NCI-H2227 (cell line): ENCODE results near the gene NOD2.

Source experiments
- DNase-seq: peaks from one replicate; lab custom pipeline; 2025; ENCODE audit not compliant: unreplicated experiment; lab: John Stamatoyannopoulos, UW

Gene NOD2

DNA sequence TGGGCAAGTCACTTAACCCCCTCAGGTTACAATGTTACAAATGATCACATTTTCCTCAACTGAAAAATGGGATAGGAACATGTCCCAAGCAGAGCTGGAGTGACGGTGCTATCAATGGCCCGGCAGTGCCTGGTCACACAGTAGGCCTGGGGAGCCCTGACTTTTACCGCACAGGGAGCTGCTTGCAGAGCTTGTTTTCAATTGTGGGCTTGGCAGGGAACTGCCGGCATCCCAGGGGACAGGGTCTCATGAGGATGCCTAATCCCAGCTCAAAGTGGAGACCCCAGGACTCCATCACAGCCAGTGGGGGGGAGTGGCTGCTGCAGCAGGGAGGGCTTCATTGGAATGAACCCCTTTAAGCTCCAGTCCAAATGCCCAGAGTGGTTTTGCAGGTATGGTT, 23.7 kb upstream of the NOD2 start:
- DNase-seq: no peak

GRCh38 chr16:50670476-50670875, 22.9 kb upstream of the NOD2 start:
- no peak for DNase-seq

GRCh38 chr16:50671644-50672260, 21.7 kb upstream of the NOD2 start:
- DNase-seq: peak; percentile 24

DNA sequence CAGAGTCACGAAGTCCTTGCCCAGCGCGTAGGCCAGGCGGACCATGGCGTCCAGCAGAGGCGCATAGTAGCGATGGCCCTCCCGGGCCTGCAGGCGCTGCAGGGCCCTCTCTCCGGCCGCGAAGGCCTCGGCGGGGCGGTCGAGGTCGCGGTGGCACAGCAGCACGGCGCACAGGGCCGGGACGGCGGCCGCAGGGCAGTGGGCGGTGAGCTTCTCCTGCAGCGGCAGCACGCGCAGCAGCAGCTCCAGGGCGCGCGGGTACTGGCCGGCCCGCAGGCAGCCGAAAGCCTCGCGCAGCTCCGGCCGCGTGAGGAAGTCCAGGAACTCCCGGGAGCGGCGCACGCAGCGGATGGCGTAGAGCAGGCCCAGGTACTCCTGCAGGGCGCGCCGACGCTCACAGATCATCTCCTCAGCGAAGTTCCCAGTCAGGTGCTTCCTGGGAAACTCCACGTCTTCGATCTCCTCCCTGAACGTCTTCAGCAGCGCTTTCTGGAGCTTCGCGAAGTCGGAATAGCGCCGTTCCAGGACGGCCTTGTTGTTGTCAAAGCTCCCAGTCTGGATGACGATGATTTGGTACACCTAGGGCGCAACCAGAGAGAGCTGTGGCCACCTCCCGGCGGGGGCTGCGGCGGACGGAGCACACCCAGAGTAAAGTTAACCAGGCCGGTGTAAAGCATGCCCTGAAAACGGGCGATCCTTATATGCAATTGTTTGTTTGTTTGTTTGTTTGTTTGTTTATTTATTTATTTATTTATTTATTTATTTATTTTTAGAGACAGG, 19.7 kb upstream of the NOD2 start:
- no peak for DNase-seq

DNA sequence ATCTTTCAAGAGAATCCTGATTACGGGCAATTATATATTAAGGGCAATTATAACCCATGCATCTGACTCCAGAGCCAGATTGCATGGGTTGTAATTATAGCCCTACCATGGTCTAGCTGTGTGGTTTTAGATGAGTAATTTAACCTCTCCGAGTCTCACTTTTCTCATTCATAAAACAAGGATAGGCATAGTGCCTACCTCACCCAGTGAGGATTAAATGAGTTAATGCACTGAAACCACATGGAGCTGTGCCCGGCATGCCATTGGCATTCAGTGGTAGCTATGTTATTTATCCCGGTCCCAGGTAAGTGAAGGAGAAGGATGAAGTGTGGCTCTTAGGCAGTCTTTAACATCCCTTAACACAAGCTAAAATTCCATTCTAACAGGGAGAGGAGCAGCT, 18.6 kb upstream of the NOD2 start:
- DNase-seq: no peak

GRCh38 chr16:50675686-50676610, 17.5 kb upstream of the NOD2 start:
- DNase-seq: no peak

- DNase-seq: no peak
Observed at GRCh38 chr16:50676684-50677225, 16.7 kb upstream of the NOD2 start.

GRCh38 chr16:50677351-50677750, 16.1 kb upstream of the NOD2 start:
- no peak for DNase-seq

DNA sequence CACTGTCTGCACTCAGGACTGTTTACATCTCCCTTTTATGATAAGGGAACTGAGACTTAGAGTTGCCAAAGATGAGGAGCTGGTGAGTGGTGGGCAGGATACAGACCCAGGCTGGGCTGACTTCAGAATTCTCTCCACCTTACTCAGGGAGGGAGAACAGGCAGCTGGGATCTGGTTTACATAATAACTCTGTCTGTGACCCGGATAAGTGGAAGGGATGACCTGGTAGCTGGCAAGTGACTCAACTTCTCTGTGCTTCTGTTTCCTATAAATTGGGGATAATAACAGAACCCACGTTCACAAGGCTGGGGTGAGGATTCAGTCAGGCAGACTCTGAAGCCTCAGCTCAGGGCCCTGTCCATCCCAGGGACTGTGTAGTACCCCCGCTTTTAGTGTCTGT, 14.9 kb upstream of the NOD2 start:
- DNase-seq: no peak

GRCh38 chr16:50679266-50679665, 14.1 kb upstream of the NOD2 start:
- DNase-seq: no peak

GRCh38 chr16:50679676-50680555, 13.5 kb upstream of the NOD2 start:
- no peak for DNase-seq

GRCh38 chr16:50680556-50680893, 12.9 kb upstream of the NOD2 start:
- no peak for DNase-seq

DNA sequence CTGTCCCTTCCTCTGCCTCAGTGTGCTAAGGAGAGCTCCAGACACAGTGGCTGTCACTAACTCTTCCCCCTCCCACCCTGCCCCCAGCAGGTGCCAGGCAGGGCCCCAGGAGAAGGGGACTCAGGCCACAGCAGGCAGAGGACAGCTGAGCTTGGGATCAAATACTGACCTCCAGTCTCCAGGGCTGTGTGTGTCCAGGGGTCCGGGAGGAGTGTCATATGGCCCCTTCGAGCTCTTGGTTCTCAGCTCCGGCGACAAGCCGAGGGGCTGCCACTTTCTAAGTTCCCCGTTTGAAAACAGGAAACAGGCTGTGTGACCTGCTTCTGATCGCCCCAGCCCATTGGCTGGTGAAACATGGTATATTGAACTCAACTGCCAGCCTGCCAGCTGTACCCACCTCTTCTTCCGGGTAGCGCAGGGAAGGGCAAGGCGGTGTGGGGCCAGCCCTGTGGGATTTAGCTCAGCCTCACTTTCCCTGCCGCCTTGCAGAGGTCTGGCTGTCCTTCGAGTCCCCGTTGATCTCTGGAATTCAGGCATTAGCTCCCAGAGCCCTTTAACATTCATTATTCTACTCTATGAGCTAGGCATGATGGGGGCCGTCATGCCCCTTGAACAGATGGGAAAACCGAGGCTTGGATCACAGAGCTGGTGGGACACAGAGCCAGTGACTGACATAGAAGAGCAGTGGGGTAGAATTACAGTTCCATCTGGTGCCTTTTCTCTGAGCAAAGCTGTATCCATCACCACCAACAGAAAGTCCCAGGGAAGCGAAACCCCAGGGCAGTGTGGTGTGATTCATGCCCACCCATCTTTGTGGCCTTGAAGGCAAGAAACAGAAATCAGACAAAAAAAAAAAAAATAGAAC, 12.2 kb upstream of the NOD2 start, which contains the start of gene SNX20:
SNX20 (minus strand) TSS at position 292 of the 865 bp plus-strand sequence. CDS start 3,786 bp downstream, outside the sequence.
- no peak for DNase-seq

DNA sequence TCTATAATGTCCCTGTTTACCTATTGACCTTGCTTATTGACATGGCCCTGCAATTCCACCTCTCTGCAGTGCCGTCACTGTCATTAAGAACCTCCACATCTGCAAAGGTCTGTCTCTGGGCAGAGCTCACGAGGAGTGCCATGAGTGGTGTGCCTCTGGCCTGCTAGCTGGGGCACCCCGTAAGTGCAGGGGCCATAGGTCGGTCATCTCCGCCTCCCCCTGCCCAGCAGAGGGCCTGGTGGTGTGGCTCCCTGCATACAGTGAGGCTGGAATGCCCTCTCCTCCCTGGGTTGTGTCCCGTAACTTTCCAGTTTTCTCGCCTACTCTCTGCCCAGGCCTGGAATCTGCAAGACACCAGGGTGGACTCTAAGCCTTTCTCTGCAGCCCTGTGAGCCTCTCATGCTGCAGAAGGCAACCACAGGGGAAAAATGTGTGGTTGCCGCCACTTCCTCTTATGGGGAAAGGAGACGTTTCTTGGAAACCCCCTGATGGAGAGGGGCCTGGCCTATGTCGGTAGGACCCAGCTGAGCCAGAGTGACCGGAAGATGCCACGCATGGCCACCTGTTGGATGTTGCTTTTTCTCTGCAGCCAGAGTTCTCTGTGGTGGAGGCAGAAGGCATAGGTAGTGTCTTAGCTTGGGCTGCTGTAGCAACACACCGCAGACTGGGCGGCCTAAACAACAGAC, 9.6 kb upstream of the NOD2 start:
- no peak for DNase-seq

GRCh38 chr16:50684823-50685461, 8.5 kb upstream of the NOD2 start:
- DNase-seq: no peak

DNA sequence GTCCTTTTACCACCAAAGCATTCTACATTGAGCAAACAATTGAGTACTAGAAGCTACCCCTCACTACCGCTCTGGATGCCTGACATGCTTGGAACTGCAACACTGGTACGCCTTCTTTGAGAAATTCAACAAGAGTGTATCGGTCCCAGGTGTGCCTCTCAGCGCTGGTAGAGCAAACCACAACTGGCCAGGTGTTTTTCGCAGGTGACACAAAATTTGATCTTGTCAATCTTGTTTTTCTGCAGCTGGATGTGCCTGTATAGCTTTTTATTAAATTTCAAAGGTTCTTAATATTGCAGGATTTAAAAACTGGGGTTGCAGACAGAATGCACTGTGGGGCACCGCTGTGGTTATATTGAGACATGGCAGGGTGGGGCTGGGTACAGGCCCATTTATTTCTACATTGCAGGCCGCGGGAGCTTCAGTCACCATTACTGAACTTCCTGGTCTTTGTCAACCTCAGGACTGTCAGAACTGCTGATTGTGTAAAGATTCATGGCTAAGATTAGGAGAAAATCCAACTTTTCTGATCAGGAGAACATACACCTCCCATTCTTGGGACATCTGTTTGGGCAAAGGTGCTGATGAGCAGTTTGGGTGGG, 7.8 kb upstream of the NOD2 start:
- no peak for DNase-seq

DNA sequence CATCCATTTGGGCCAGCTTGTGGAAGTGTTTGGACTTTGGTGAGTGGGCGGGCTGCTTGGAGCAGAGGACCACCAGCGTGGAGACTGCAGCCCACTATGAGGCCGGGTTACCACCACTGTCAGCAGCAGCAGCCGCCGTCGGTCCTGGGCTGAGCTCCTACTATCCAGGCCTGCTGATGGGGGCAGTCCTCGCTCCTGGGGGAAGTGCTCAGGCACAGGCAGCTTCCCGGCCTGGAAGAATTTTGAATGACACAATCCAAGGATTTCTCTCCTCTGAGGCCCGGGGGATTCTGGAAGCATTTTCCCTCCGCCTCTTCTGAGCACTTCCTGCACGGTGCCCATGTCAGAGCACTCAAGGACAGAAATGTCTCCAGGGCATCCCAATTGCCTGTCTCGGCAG, 5.3 kb upstream of the NOD2 start:
- DNase-seq: no peak

GRCh38 chr16:50688867-50689266, 4.5 kb upstream of the NOD2 start:
- DNase-seq: no peak
